NCI-H2171 treated with DMSO at 0.1 percent for 48 hours (cell line): Measurements from ENCODE around the gene MED25.

ENCODE experiments used
- DNase-seq: peaks from one replicate; lab custom pipeline; 2025; lab: John Stamatoyannopoulos, UW

Gene MED25

GRCh38 chr19:49844138-49845095 lies 26.3 kb downstream of the MED25 start:
- DNase-seq: no peak

- no peak for DNase-seq
Observed at GRCh38 chr19:49845414-49845813, 27.3 kb downstream of the MED25 start.

- DNase-seq: no peak
Observed at GRCh38 chr19:49846408-49846807, 28.3 kb downstream of the MED25 start.

- no peak for DNase-seq
Observed at GRCh38 chr19:49847731-49848696, 29.9 kb downstream of the MED25 start.

- DNase-seq: no peak
Observed at GRCh38 chr19:49848938-49849337, 30.8 kb downstream of the MED25 start.

GRCh38 chr19:49849433-49850220 lies 31.5 kb downstream of the MED25 start:
- no peak for DNase-seq

GRCh38 chr19:49850221-49850486 lies 32.1 kb downstream of the MED25 start:
- DNase-seq: no peak

GRCh38 chr19:49850487-49851342 lies 32.6 kb downstream of the MED25 start, which contains the start of gene PTOV1:
Gene PTOV1, plus strand, starts transcription at chr19:49851159.
- peak; percentile 97 for DNase-seq

- peak; percentile 70 for DNase-seq
Observed at GRCh38 chr19:49851456-49852259, 33.6 kb downstream of the MED25 start.

- DNase-seq: no peak
Observed at GRCh38 chr19:49852631-49853126, 34.6 kb downstream of the MED25 start.

GRCh38 chr19:49853852-49854377 lies 35.8 kb downstream of the MED25 start:
- no peak for DNase-seq

GRCh38 chr19:49854378-49855263 lies 36.5 kb downstream of the MED25 start:
- DNase-seq: no peak

GRCh38 chr19:49855277-49855675 lies 37.2 kb downstream of the MED25 start:
- DNase-seq: no peak

GRCh38 chr19:49855676-49856573 lies 37.8 kb downstream of the MED25 start:
- no peak for DNase-seq

GRCh38 chr19:49856574-49857021 lies 38.5 kb downstream of the MED25 start:
- DNase-seq: no peak

- DNase-seq: no peak
Observed at GRCh38 chr19:49857061-49857837, 39.2 kb downstream of the MED25 start.

GRCh38 chr19:49857838-49858087 lies 39.7 kb downstream of the MED25 start:
- DNase-seq: no peak
